ENCODE measurements around the gene C1QL1.

DNA sequence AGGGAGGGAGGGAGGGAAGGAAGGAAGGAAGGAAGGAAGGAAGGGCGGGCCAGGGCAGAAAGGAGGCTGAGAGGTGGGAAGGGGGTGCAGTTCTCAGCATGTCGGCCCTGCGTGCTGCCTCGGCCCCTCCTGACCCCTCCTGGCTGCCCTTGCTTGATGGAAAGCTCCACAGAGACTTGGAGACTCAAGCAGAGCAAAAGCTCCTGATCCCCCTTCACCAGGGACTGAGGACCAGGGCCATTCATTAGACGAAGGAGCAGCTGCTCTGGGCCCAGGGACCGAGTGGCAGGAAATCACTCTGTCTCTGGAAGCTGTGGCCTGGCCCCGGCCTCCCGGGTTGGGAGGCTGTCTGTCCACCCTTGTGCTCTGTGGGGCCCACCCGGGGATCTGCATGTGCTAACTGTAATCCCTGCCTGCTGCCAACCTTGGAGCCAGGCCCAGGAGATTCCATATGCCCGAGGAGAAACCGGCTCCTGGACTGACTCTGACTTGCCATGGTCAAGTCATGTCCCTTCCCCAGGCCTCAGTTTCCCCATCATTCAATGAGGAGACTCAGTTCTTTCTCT lies 27.4 kb upstream of the C1QL1 start:
- TF ChIP-seq CTCF (IDR thresholded peaks at IDR 0.05; ENCODE audit: low read depth, low read length, poor library complexity, severe bottlenecking) (no peak), EZH2phosphoT487 (IDR thresholded peaks at IDR 0.05; ENCODE audit: borderline replicate concordance, low read length) (no peak)

Data from DOHH2 (cell line).